Measurements from ENCODE around the gene COPS4. TPM values are rescaled to one million over a fixed set of nuclear protein-coding genes. Genes with fewer than 3 reads are reported as not detected.

The COPS4 gene
- total RNA-seq, 1 experiment from 2014 or later: 28.6 TPM

DNA sequence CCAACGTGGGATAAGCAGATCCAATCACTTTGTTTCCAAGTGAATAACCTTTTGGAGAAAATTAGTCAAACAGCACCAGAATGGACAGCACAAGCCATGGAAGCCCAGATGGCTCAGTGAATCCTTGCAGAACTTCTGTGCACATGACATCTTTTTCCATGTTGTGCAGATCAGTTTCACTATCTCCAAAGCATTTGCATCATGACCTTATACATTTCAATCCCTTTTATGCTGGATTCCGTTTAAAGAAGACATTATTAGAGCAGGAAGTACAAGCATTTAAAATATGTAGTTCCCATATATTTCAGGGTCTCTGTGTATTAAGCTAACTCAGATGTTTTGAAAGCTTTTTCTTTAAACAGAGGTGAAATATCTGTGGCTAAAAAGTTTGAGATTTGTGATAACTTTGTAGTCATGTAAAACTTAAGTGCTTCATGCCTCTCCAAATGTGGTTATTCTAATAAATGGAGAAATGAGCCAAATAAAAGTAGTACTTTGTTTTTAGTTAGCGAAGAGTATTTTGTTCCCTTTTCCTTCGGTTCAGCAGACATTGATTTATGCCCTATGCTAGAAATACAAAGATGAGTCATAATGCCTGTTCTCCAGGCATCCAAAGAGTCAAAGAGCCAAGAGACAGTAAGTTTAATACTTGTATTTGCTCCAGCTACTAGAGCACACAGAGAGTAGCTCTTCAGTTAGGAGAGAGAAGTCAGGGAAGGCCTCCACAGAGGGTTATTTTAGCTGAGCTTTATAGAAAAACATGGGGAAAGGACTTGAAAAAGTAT, 40.5 kb downstream of the COPS4 start:
- Histone ChIP-seq H3K4me1 (ENCODE audit: control insufficient read depth in 1 of 2, insufficient read depth in 2 of 2, low read length in 2 of 2) (peaks cover 0 to 15% of the 10 kb centered on the region in 2 experiments; a peak in 2 of 4 replicates), H3K36me3 (ENCODE audit: control insufficient read depth in 1 of 2, insufficient read depth in 2 of 2, low read length in 2 of 2) (0 out of 4 replicates have a peak, but pooled peaks cover 2 to 4% of the 10 kb centered on the region in 2 experiments), H4K20me1 (ENCODE audit: insufficient read depth) (no peaks in the 10 kb centered on the region), H3K4me3 (replicated peaks in 1 of 2; ENCODE audit: low read depth in 1 of 2, low read length in 2 of 2) (no peak overlapping the region), H3K27ac (ENCODE audit: low read depth, low read length) (no peak overlapping the region), H3K27me3 (ENCODE audit: insufficient read depth, low read length) (no peaks in the 10 kb centered on the region), H3K9me3 (ENCODE audit: control insufficient read depth in 1 of 2, insufficient read depth in 1 of 2, low read depth in 1 of 2, low read length in 2 of 2) (no peaks in the 10 kb centered on the region), H3K4me2 (ENCODE audit: low read length) (peak overlapping the region; percentile 17; the same call in 1 of the 2 replicates), H2AFZ (ENCODE audit: low read depth, low read length, poor library complexity, severe bottlenecking) (no peak overlapping the region), H3K79me2 (ENCODE audit: insufficient read depth, low read length) (no peaks in the 10 kb centered on the region), H3K9ac (ENCODE audit: low read length) (no peak overlapping the region), H3K9me2 (ENCODE audit: insufficient read depth) (no peaks in the 10 kb centered on the region)
- intact Hi-C loops (cut with micrococcal nuclease): loop anchor here (2.0 kb wide), 1 partner anchor 185 kb away; no protein-coding TSS in a partner anchor
- ChIA-PET POLR2A (no interaction called here), CTCF (interaction anchor here (1.4 to 1.9 kb wide), 4 partner anchors 7 to 185 kb away, joined by 3 to 8 read pairs (median 6); no protein-coding TSS in a partner anchor), RAD21 (ENCODE audit: low non-redundant PET in 1 of 2, low total read pairs in 2 of 2, uncharacterized antibody in 2 of 2, unreplicated experiment in 2 of 2) (no interaction called here)
- TF ChIP-seq YY1 (IDR thresholded peaks at IDR 0.05; ENCODE audit: extremely low read depth, insufficient replicate concordance, low read depth, low read length): no peak
- TF ChIP-seq JUND (IDR thresholded peaks at IDR 0.05): peak; percentile 46; the same call in 1 of the 2 replicates
- peak; percentile 35; the same call in 1 of the 2 replicates for TF ChIP-seq FOSL1 (IDR thresholded peaks at IDR 0.05; ENCODE audit: low read depth)
- TF ChIP-seq CEBPB (IDR thresholded peaks at IDR 0.05; ENCODE audit: low read depth): no peak
- TF ChIP-seq, protein P1, sequence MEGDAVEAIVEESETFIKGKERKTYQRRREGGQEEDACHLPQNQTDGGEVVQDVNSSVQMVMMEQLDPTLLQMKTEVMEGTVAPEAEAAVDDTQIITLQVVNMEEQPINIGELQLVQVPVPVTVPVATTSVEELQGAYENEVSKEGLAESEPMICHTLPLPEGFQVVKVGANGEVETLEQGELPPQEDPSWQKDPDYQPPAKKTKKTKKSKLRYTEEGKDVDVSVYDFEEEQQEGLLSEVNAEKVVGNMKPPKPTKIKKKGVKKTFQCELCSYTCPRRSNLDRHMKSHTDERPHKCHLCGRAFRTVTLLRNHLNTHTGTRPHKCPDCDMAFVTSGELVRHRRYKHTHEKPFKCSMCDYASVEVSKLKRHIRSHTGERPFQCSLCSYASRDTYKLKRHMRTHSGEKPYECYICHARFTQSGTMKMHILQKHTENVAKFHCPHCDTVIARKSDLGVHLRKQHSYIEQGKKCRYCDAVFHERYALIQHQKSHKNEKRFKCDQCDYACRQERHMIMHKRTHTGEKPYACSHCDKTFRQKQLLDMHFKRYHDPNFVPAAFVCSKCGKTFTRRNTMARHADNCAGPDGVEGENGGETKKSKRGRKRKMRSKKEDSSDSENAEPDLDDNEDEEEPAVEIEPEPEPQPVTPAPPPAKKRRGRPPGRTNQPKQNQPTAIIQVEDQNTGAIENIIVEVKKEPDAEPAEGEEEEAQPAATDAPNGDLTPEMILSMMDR (IDR thresholded peaks at IDR 0.05 in 2 of 3, conservative IDR thresholded peaks at IDR 0.05 in 1 of 3; ENCODE audit: borderline replicate concordance in 1 of 3, insufficient read depth in 1 of 3, low read depth in 2 of 3, low read length in 2 of 3): no peak
- TF ChIP-seq, protein P2, sequence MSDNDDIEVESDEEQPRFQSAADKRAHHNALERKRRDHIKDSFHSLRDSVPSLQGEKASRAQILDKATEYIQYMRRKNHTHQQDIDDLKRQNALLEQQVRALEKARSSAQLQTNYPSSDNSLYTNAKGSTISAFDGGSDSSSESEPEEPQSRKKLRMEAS (IDR thresholded peaks at IDR 0.05): no peak
- ATAC-seq: no peak
- no peak for DNase-seq (ENCODE audit: low read depth, low spot score)
- no TSS peak for BruUV-seq (replicated peaks)
